DND-41 (cell line): ENCODE measurements around the gene LMO1.

ENCODE experiments used
- ATAC-seq: fragments of 200-7000 bp; cut with Tn5 transposase; 3 replicates; pipeline ENCODE4 v1.9.1; 2021; ENCODE audit warnings: low read depth; ENCODE audit not compliant: insufficient read depth
- DNase-seq: peaks from one replicate; pipeline ENCODE4 v3.0.0-alpha.2; 2020
- H2AFZ ChIP-seq: 2 replicates; pipeline ENCODE4 v1.6.0; 2012; ENCODE audit warnings: low read depth, low read length
- H3K27ac ChIP-seq: 2 replicates; pipeline ENCODE4 v1.5.1; 2012; ENCODE audit warnings: low read length, inconsistent platforms
- H3K27me3 ChIP-seq: fragments of 200-600 bp; sonication (generic); 2 replicates; pipeline ENCODE4 v1.6.0; 2012; ENCODE audit warnings: low read length, mild to moderate bottlenecking, inconsistent platforms; ENCODE audit not compliant: insufficient read depth, poor library complexity
- H3K36me3 ChIP-seq: 2 replicates; pipeline ENCODE4 v1.5.1; 2012; ENCODE audit warnings: low read length, inconsistent platforms; ENCODE audit not compliant: insufficient read depth
- H3K4me1 ChIP-seq: 2 replicates; pipeline ENCODE4 v1.5.1; 2012; ENCODE audit warnings: mild to moderate bottlenecking, low read length; ENCODE audit not compliant: insufficient read depth
- H3K4me2 ChIP-seq: 2 replicates; pipeline ENCODE4 v1.6.0; 2012; ENCODE audit warnings: mild to moderate bottlenecking, moderate library complexity, low read length, inconsistent platforms; ENCODE audit not compliant: insufficient read depth
- H3K4me3 ChIP-seq, 2 experiments: fragments of 200-600 bp in 1 of 2; shearing (Covaris generic) in 1 of 2; 2 replicates each; pipeline ENCODE4 v1.5.1; 2012 to 2016; ENCODE audit warnings: inconsistent platforms in 2 of 2, low read length in 2 of 2, mild to moderate bottlenecking in 2 of 2, low read depth in 1 of 2, moderate library complexity in 1 of 2
- H3K79me2 ChIP-seq: 2 replicates; pipeline ENCODE4 v1.6.0; 2012; ENCODE audit warnings: low read length, inconsistent platforms; ENCODE audit not compliant: insufficient read depth
- H3K9ac ChIP-seq: 2 replicates; pipeline ENCODE4 v1.6.0; 2012; ENCODE audit warnings: low read depth, mild to moderate bottlenecking, inconsistent platforms, low read length, moderate library complexity
- H3K9me3 ChIP-seq: 2 replicates; pipeline ENCODE4 v1.5.1; 2012; ENCODE audit warnings: low read length, moderate library complexity, mild to moderate bottlenecking, inconsistent platforms; ENCODE audit not compliant: insufficient read depth, severe bottlenecking
- H4K20me1 ChIP-seq: 2 replicates; pipeline ENCODE4 v1.6.0; 2012; ENCODE audit warnings: low read length; ENCODE audit not compliant: insufficient read depth
- EZH2 ChIP-seq: IDR thresholded peaks from 3 replicates; pipeline ENCODE4 v1.6.1; 2012; ENCODE audit warnings: borderline replicate concordance, low read depth, mild to moderate bottlenecking, moderate library complexity, low read length, inconsistent platforms; ENCODE audit not compliant: severe bottlenecking
- TF ChIP-seq, protein P1 (sequence below): IDR thresholded peaks from 2 replicates; pipeline ENCODE4 v1.5.1; 2012; ENCODE audit warnings: borderline replicate concordance, low read length, moderate library complexity, mild to moderate bottlenecking; ENCODE audit not compliant: poor library complexity, severe bottlenecking; ENCODE audit errors: extremely low read depth

The LMO1 gene

DNA sequence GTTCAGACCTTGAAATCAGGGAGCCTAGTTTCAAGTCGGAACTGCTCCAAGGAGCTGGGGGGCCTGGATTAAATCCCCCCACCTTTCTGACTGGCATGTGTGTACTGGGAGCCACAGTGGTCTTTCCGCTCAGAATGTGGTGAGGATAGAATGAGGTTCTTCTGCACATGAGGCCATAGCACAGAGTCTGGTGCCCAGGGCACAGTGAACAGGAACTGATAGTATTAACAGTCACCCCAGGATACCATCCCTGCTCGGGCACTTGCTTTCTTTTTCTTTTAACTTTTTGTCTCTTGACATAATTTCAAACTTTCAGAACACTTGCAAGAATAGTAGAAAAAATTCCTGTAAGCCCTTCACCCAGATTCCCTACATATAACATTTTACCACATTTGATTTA lies 28.8 kb downstream of the LMO1 start:
- no peak overlapping the region for H3K9ac ChIP-seq
- H3K4me2 ChIP-seq = no peak overlapping the region
- DNase-seq (no peak), ATAC-seq (no peak)
- no peak overlapping the region for H2AFZ ChIP-seq
- H3K4me3 ChIP-seq = no peak overlapping the region
- H4K20me1 ChIP-seq = no peaks in the 10 kb centered on the region; the same call in 1 of the 2 replicates
- no peaks in the 10 kb centered on the region for H3K36me3 ChIP-seq
- H3K27me3 ChIP-seq = peaks cover 16% of the 10 kb centered on the region
- no peak overlapping the region for H3K27ac ChIP-seq
- H3K9me3 ChIP-seq = no peaks in the 10 kb centered on the region
- H3K4me1 ChIP-seq = no peaks in the 10 kb centered on the region
- H3K79me2 ChIP-seq = no peaks in the 10 kb centered on the region
- TF ChIP-seq, protein P1, sequence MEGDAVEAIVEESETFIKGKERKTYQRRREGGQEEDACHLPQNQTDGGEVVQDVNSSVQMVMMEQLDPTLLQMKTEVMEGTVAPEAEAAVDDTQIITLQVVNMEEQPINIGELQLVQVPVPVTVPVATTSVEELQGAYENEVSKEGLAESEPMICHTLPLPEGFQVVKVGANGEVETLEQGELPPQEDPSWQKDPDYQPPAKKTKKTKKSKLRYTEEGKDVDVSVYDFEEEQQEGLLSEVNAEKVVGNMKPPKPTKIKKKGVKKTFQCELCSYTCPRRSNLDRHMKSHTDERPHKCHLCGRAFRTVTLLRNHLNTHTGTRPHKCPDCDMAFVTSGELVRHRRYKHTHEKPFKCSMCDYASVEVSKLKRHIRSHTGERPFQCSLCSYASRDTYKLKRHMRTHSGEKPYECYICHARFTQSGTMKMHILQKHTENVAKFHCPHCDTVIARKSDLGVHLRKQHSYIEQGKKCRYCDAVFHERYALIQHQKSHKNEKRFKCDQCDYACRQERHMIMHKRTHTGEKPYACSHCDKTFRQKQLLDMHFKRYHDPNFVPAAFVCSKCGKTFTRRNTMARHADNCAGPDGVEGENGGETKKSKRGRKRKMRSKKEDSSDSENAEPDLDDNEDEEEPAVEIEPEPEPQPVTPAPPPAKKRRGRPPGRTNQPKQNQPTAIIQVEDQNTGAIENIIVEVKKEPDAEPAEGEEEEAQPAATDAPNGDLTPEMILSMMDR = no peak
- no peak for TF ChIP-seq EZH2

GRCh38 chr11:8234425-8234821 lies 29.3 kb downstream of the LMO1 start:
- Histone ChIP-seq H4K20me1 (no peaks in the 10 kb centered on the region; the same call in 1 of the 2 replicates), H3K4me3 (no peak overlapping the region), H3K27ac (no peak overlapping the region), H3K9ac (no peak overlapping the region), H3K79me2 (no peaks in the 10 kb centered on the region), H3K4me2 (no peak overlapping the region), H2AFZ (no peak overlapping the region), H3K4me1 (no peaks in the 10 kb centered on the region), H3K36me3 (no peaks in the 10 kb centered on the region), H3K27me3 (peaks cover 14% of the 10 kb centered on the region), H3K9me3 (no peaks in the 10 kb centered on the region)
- ATAC-seq = no peak
- no peak for DNase-seq
- TF ChIP-seq EZH2 = no peak
- TF ChIP-seq, protein P1 = no peak

- Histone ChIP-seq H3K4me3 (no peak overlapping the region), H3K79me2 (no peaks in the 10 kb centered on the region), H3K4me2 (no peak overlapping the region), H3K4me1 (no peaks in the 10 kb centered on the region), H2AFZ (no peak overlapping the region), H3K9me3 (no peaks in the 10 kb centered on the region), H3K9ac (no peak overlapping the region), H3K27ac (no peak overlapping the region), H3K36me3 (no peaks in the 10 kb centered on the region), H4K20me1 (no peaks in the 10 kb centered on the region; the same call in 1 of the 2 replicates), H3K27me3 (peaks cover 14% of the 10 kb centered on the region)
- no peak for ATAC-seq
- no peak for TF ChIP-seq EZH2
- TF ChIP-seq, protein P1 = no peak
- no peak for DNase-seq
Measured at GRCh38 chr11:8233691-8234424, 29.8 kb downstream of the LMO1 start.
